ENCODE results near the gene MAP4K2. TPM values are rescaled to one million over a fixed set of nuclear protein-coding genes. Genes with fewer than 3 reads are reported as not detected.

MAP4K2 gene
- total and polyA plus RNA-seq, 2 experiments from 2014 or later, result 16.1 to 35.9 TPM

GRCh38 chr11:64787526-64788320 is 15.3 kb downstream of the MAP4K2 start:
- Histone ChIP-seq H3K27me3 (no peaks in the 10 kb centered on the region), H3K9me3 (ENCODE audit: low read depth) (no peaks in the 10 kb centered on the region), H3K27ac (no peak overlapping the region), H3K4me1 (ENCODE audit: low read depth) (no peaks in the 10 kb centered on the region), H3K4me3 (no peak overlapping the region), H3K36me3 (no peaks in the 10 kb centered on the region)
- DNase-seq (ENCODE audit: low read depth in 1 of 2, low spot score in 1 of 2), result peak; percentile 65 to 70
- peak; percentile 90 for TF ChIP-seq CTCF (IDR thresholded peaks at IDR 0.05; ENCODE audit: low read depth, low read length)

GRCh38 chr11:64786308-64786707 is 16.7 kb downstream of the MAP4K2 start:
- H3K27me3 ChIP-seq, result no peaks in the 10 kb centered on the region
- no peaks in the 10 kb centered on the region for H3K4me1 ChIP-seq (ENCODE audit: low read depth)
- H3K9me3 ChIP-seq (ENCODE audit: low read depth), result no peaks in the 10 kb centered on the region
- H3K36me3 ChIP-seq, result no peaks in the 10 kb centered on the region
- no peak overlapping the region for H3K4me3 ChIP-seq
- no peak overlapping the region for H3K27ac ChIP-seq
- TF ChIP-seq CTCF (IDR thresholded peaks at IDR 0.05; ENCODE audit: low read depth, low read length), result no peak
- DNase-seq (ENCODE audit: low read depth in 1 of 2, low spot score in 1 of 2), result no peak

- Histone ChIP-seq H3K36me3 (no peaks in the 10 kb centered on the region), H3K4me1 (ENCODE audit: low read depth) (no peaks in the 10 kb centered on the region), H3K9me3 (ENCODE audit: low read depth) (no peaks in the 10 kb centered on the region), H3K27me3 (no peaks in the 10 kb centered on the region), H3K4me3 (no peak overlapping the region), H3K27ac (no peak overlapping the region)
- DNase-seq (ENCODE audit: low read depth in 1 of 2, low spot score in 1 of 2), result no peak
- no peak for TF ChIP-seq CTCF (IDR thresholded peaks at IDR 0.05; ENCODE audit: low read depth, low read length)
Observed at GRCh38 chr11:64784813-64785581, 18.0 kb downstream of the MAP4K2 start.

- Histone ChIP-seq H3K27me3 (no peaks in the 10 kb centered on the region), H3K4me1 (ENCODE audit: low read depth) (peaks cover 21% of the 10 kb centered on the region), H3K36me3 (peaks cover 24% of the 10 kb centered on the region), H3K4me3 (peak within 1 kb of the TSS; percentile 87), H3K27ac (peak within 1 kb of the TSS; percentile 99), H3K9me3 (ENCODE audit: low read depth) (no peaks in the 10 kb centered on the region)
- peak; percentile 6 for TF ChIP-seq CTCF (IDR thresholded peaks at IDR 0.05; ENCODE audit: low read depth, low read length)
- peak; percentile 100 for DNase-seq (ENCODE audit: low read depth in 1 of 2, low spot score in 1 of 2)
Observed at GRCh38 chr11:64778473-64779298, 24.3 kb downstream of the MAP4K2 start, which contains the start of gene SF1. Gene SF1, minus strand, starts transcription at chr11:64778542. Its CDS starts 150 bp downstream, at chr11:64778392.

- no peaks in the 10 kb centered on the region for H3K27me3 ChIP-seq
- H3K4me1 ChIP-seq (ENCODE audit: low read depth), result peaks cover 21% of the 10 kb centered on the region
- no peak for DNase-seq (ENCODE audit: low read depth in 1 of 2, low spot score in 1 of 2)
- H3K9me3 ChIP-seq (ENCODE audit: low read depth), result no peaks in the 10 kb centered on the region
- H3K4me3 ChIP-seq, result peak overlapping the region; percentile 87
- peak overlapping the region; percentile 99 for H3K27ac ChIP-seq
- no peak for TF ChIP-seq CTCF (IDR thresholded peaks at IDR 0.05; ENCODE audit: low read depth, low read length)
- H3K36me3 ChIP-seq, result peaks cover 30% of the 10 kb centered on the region
Observed at GRCh38 chr11:64778223-64778472, 24.9 kb downstream of the MAP4K2 start.
